ENCODE measurements around the gene RIPK1.

Gene RIPK1

GRCh38 chr6:3094815-3095214 is 26.5 kb downstream of the RIPK1 start:
- in situ Hi-C loops (cut with MboI; ENCODE audit: low sequenced_read_pairs, unreplicated experiment): no loop called here
- DNase-seq (ENCODE audit: low spot score): no peak
- TF ChIP-seq CTCF (IDR thresholded peaks at IDR 0.05; ENCODE audit: borderline replicate concordance, control extremely low read depth, extremely low read depth, insufficient read depth, missing control alignments): no peak

GRCh38 chr6:3102875-3103274 is 34.6 kb downstream of the RIPK1 start:
- no peak for TF ChIP-seq CTCF (IDR thresholded peaks at IDR 0.05; ENCODE audit: borderline replicate concordance, control extremely low read depth, extremely low read depth, insufficient read depth, missing control alignments)
- in situ Hi-C loops (cut with MboI; ENCODE audit: low sequenced_read_pairs, unreplicated experiment): no loop called here
- no peak for DNase-seq (ENCODE audit: low spot score)

GRCh38 chr6:3108746-3109414 is 40.6 kb downstream of the RIPK1 start:
- TF ChIP-seq CTCF (IDR thresholded peaks at IDR 0.05; ENCODE audit: borderline replicate concordance, control extremely low read depth, extremely low read depth, insufficient read depth, missing control alignments): no peak
- in situ Hi-C loops (cut with MboI; ENCODE audit: low sequenced_read_pairs, unreplicated experiment): no loop called here
- no peak for DNase-seq (ENCODE audit: low spot score)

- in situ Hi-C loops (cut with MboI; ENCODE audit: low sequenced_read_pairs, unreplicated experiment): no loop called here
- TF ChIP-seq CTCF (IDR thresholded peaks at IDR 0.05; ENCODE audit: borderline replicate concordance, control extremely low read depth, extremely low read depth, insufficient read depth, missing control alignments): no peak
Measured at GRCh38 chr6:3109761-3110160, 41.5 kb downstream of the RIPK1 start.

GRCh38 chr6:3114377-3114776 is 46.1 kb downstream of the RIPK1 start:
- in situ Hi-C loops (cut with MboI; ENCODE audit: low sequenced_read_pairs, unreplicated experiment): no loop called here
- no peak for TF ChIP-seq CTCF (IDR thresholded peaks at IDR 0.05; ENCODE audit: borderline replicate concordance, control extremely low read depth, extremely low read depth, insufficient read depth, missing control alignments)

More at GRCh38 chr6:3109761-3110160, 41.5 kb downstream of the RIPK1 start:
- DNase-seq (ENCODE audit: low spot score): no peak

GRCh38 chr6:3117912-3118352 is 49.6 kb downstream of the RIPK1 start:
- DNase-seq (ENCODE audit: low spot score): no peak
- in situ Hi-C loops (cut with MboI; ENCODE audit: low sequenced_read_pairs, unreplicated experiment): no loop called here
- TF ChIP-seq CTCF (IDR thresholded peaks at IDR 0.05; ENCODE audit: borderline replicate concordance, control extremely low read depth, extremely low read depth, insufficient read depth, missing control alignments): no peak

More at GRCh38 chr6:3114377-3114776, 46.1 kb downstream of the RIPK1 start:
- no peak for DNase-seq (ENCODE audit: low spot score)
